MCF 10A (cell line): Measurements from ENCODE around the gene NLGN3. TPM values are rescaled to one million over a fixed set of nuclear protein-coding genes. Genes with fewer than 3 reads are reported as not detected.

Source experiments
- BruUV-seq: library from RNA; stranded (reverse); fragments of 400-500 nt; replicated peaks from 2 replicates; lab custom pipeline; 2021; lab: Mats Ljungman, UMichigan
- CTCF ChIA-PET: fragments of 300-600 bp; sonication (Branson Sonifier 250); formaldehyde crosslinking; extraction: SDS; loops from one replicate; lab custom pipeline; 2021; ENCODE audit warnings: antibody characterized with exemption, inconsistent platforms; lab: Yijun Ruan, JAX
- POLR2A ChIA-PET: fragments of 300-600, 350-650 bp; sonication (Branson Sonifier 250); formaldehyde crosslinking; extraction: SDS; loops from one replicate; lab custom pipeline; 2020; ENCODE audit warnings: antibody characterized with exemption, inconsistent platforms; lab: Yijun Ruan, JAX
- DNase-seq: peaks from one replicate; pipeline ENCODE4 v3.0.0-alpha.2; 2018; ENCODE audit not compliant: unreplicated experiment
- H3K27ac Mint-ChIP-seq: one replicate; pipeline ENCODE4 v1.8.0; 2022; ENCODE audit warnings: mild to moderate bottlenecking, low read depth, mixed read lengths; ENCODE audit not compliant: unreplicated experiment
- H3K27me3 Mint-ChIP-seq: one replicate; pipeline ENCODE4 v1.8.0; 2022; ENCODE audit warnings: mixed read lengths; ENCODE audit not compliant: insufficient read depth, unreplicated experiment
- H3K36me3 Mint-ChIP-seq: one replicate; pipeline ENCODE4 v1.8.0; 2022; ENCODE audit warnings: mild to moderate bottlenecking, moderate library complexity, mixed read lengths; ENCODE audit not compliant: insufficient read depth, unreplicated experiment
- H3K4me1 Mint-ChIP-seq: one replicate; pipeline ENCODE4 v1.8.0; 2022; ENCODE audit warnings: mixed read lengths; ENCODE audit not compliant: insufficient read depth, unreplicated experiment
- H3K4me3 Mint-ChIP-seq: one replicate; pipeline ENCODE4 v1.8.0; 2022; ENCODE audit warnings: mild to moderate bottlenecking, moderate library complexity, mixed read lengths; ENCODE audit not compliant: unreplicated experiment
- H3K9me3 Mint-ChIP-seq: one replicate; pipeline ENCODE4 v1.8.0; 2022; ENCODE audit warnings: mixed read lengths; ENCODE audit not compliant: unreplicated experiment
- intact Hi-C: fragments of 100-400 bp; cut with micrococcal nuclease; formaldehyde crosslinking; loops from 2 replicates; pipeline ENCODE4 v1.14.1; 2022
- total RNA-seq: library from RNA; stranded (reverse); gene quantifications from 2 replicates; pipeline ENCODE4 v1.2.3, GENCODE V29; 2022
- TF ChIP-seq, protein P1 (sequence below): fragments of 200-600 bp; IDR thresholded peaks from one replicate; pipeline ENCODE4 v1.8.0; 2022; ENCODE audit warnings: antibody characterized with exemption, mild to moderate bottlenecking; ENCODE audit not compliant: unreplicated experiment

The NLGN3 gene
- total RNA-seq, 1 experiment from 2014 or later, result 0.42 TPM

DNA sequence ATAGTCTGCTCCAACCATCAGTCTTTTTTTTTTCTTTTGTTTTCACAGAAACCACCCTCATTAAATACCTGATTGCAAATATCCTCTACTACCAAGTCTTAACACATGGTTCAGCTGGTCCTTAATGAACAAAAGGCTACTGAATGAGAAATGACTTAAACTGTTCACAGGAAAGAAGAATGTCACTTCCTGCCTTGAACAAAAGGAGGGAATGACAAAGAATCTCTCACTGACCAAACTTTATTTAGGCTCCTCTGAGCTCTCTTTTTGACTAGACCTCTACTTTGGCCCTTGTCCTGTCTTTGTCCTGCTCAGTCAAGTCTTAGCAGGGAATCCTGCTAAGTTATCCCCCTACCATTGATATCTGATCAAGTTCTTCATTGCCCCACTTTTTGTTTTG, 46.6 kb downstream of the NLGN3 start:
- Mint-ChIP-seq H3K4me3 (no peak overlapping the region), H3K27ac (no peak overlapping the region), H3K9me3 (no peaks in the 10 kb centered on the region), H3K27me3 (peaks cover 32% of the 10 kb centered on the region), H3K36me3 (no peaks in the 10 kb centered on the region), H3K4me1 (no peaks in the 10 kb centered on the region)
- TF ChIP-seq, protein P1, sequence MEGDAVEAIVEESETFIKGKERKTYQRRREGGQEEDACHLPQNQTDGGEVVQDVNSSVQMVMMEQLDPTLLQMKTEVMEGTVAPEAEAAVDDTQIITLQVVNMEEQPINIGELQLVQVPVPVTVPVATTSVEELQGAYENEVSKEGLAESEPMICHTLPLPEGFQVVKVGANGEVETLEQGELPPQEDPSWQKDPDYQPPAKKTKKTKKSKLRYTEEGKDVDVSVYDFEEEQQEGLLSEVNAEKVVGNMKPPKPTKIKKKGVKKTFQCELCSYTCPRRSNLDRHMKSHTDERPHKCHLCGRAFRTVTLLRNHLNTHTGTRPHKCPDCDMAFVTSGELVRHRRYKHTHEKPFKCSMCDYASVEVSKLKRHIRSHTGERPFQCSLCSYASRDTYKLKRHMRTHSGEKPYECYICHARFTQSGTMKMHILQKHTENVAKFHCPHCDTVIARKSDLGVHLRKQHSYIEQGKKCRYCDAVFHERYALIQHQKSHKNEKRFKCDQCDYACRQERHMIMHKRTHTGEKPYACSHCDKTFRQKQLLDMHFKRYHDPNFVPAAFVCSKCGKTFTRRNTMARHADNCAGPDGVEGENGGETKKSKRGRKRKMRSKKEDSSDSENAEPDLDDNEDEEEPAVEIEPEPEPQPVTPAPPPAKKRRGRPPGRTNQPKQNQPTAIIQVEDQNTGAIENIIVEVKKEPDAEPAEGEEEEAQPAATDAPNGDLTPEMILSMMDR, result no peak
- intact Hi-C loops, result no loop called here
- ChIA-PET CTCF (interaction anchor here (0.7 to 0.9 kb wide), 2 partner anchors 8 to 421 kb away, joined by 3 read pairs; no protein-coding TSS in a partner anchor), POLR2A (interaction anchor here (0.6 to 1.6 kb wide), 2 partner anchors 9 to 192 kb away, joined by 3 to 5 read pairs; no protein-coding TSS in a partner anchor)
- no peak for DNase-seq
- no TSS peak for BruUV-seq

- Mint-ChIP-seq H3K27ac (no peak overlapping the region), H3K4me3 (no peak overlapping the region), H3K9me3 (no peaks in the 10 kb centered on the region), H3K27me3 (peaks cover 58% of the 10 kb centered on the region), H3K4me1 (no peaks in the 10 kb centered on the region), H3K36me3 (no peaks in the 10 kb centered on the region)
- ChIA-PET CTCF (interaction anchor here (0.6 kb wide), 1 partner anchor 226 kb away, joined by 3 read pairs; no protein-coding TSS in a partner anchor), POLR2A (no interaction called here)
- intact Hi-C loops, result no loop called here
- no peak for DNase-seq
- TF ChIP-seq, protein P1, result no peak
- no TSS peak for BruUV-seq
Observed at GRCh38 chrX:71195964-71196649, 51.5 kb downstream of the NLGN3 start.

DNA sequence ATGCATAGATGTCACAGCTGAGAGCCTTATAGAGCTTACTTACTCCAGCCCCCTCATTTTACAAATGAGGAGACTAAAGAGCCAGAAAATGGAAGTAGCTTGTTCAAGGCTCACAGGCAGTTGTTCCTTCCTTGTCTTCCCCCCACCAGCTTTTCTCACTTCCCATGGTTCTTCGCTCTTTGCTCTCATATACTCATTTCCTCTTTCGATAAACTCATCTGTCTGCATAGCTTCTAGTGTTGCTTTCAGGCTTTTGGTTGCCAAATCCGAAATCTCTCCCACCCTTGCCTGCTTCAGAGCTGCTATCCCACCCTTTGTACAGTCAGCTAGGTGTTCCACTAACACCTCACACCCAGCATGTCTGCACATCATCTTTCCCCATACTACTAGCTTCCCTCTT, 53.4 kb downstream of the NLGN3 start:
- CTCF ChIA-PET, result interaction anchor here (0.6 to 1.6 kb wide), 3 partner anchors 10 to 68 kb away, joined by 3 to 4 read pairs (median 4); no protein-coding TSS in a partner anchor
- H3K27me3 Mint-ChIP-seq, result peaks cover 41% of the 10 kb centered on the region
- no peak for DNase-seq
- no peaks in the 10 kb centered on the region for H3K9me3 Mint-ChIP-seq
- H3K36me3 Mint-ChIP-seq, result no peaks in the 10 kb centered on the region
- POLR2A ChIA-PET, result no interaction called here
- H3K4me1 Mint-ChIP-seq, result no peaks in the 10 kb centered on the region
- BruUV-seq, result no TSS peak
- TF ChIP-seq, protein P1, result no peak
- H3K4me3 Mint-ChIP-seq, result no peak overlapping the region
- no peak overlapping the region for H3K27ac Mint-ChIP-seq
- intact Hi-C loops, result no loop called here

- POLR2A ChIA-PET, result no interaction called here
- no peaks in the 10 kb centered on the region for H3K4me1 Mint-ChIP-seq
- H3K27ac Mint-ChIP-seq, result no peak overlapping the region
- DNase-seq, result no peak
- TF ChIP-seq, protein P1, result no peak
- CTCF ChIA-PET, result interaction anchor here (0.5 kb wide), 1 partner anchor 8 kb away, joined by 3 read pairs; no protein-coding TSS in a partner anchor
- H3K9me3 Mint-ChIP-seq, result no peaks in the 10 kb centered on the region
- intact Hi-C loops, result no loop called here
- no peaks in the 10 kb centered on the region for H3K36me3 Mint-ChIP-seq
- H3K4me3 Mint-ChIP-seq, result no peak overlapping the region
- no TSS peak for BruUV-seq
- H3K27me3 Mint-ChIP-seq, result peaks cover 41% of the 10 kb centered on the region
Observed at GRCh38 chrX:71199252-71200008, 54.8 kb downstream of the NLGN3 start.
